Activated naive CD4-positive, alpha-beta T cell treated with anti-CD3 and anti-CD28 coated beads for 36 hours (primary cell): ENCODE results near the gene NCKAP5. TPM values are rescaled to one million over a fixed set of nuclear protein-coding genes. Genes with fewer than 3 reads are reported as not detected.

ENCODE experiments used
- CTCF ChIA-PET: fragments of 350-600 bp; sonication (Branson Sonifier 250); formaldehyde crosslinking; loops from one replicate; lab custom pipeline; 2021; ENCODE audit warnings: antibody characterized with exemption; lab: Charles Lee
- DNase-seq: peaks from one replicate; pipeline ENCODE4 v3.0.0-alpha.2; 2020
- H3K27ac Mint-ChIP-seq: one replicate; pipeline ENCODE4 v1.8.0; 2021; ENCODE audit warnings: mild to moderate bottlenecking, mixed read lengths
- H3K27me3 Mint-ChIP-seq: one replicate; pipeline ENCODE4 v1.8.0; 2021; ENCODE audit warnings: low read depth, mixed read lengths
- H3K36me3 Mint-ChIP-seq: one replicate; pipeline ENCODE4 v1.8.0; 2021; ENCODE audit warnings: low read depth, mixed read lengths
- H3K4me1 Mint-ChIP-seq: one replicate; pipeline ENCODE4 v1.8.0; 2021; ENCODE audit warnings: low read depth, mixed read lengths
- H3K4me3 Mint-ChIP-seq: one replicate; pipeline ENCODE4 v1.8.0; 2021; ENCODE audit warnings: mild to moderate bottlenecking, moderate library complexity, mixed read lengths
- H3K9me3 Mint-ChIP-seq: one replicate; pipeline ENCODE4 v1.8.0; 2021; ENCODE audit warnings: mixed read lengths
- intact Hi-C: fragments of 100-400 bp; cut with micrococcal nuclease; formaldehyde crosslinking; loops from one replicate; pipeline ENCODE4 v1.15.1; 2023
- total RNA-seq, 2 experiments: library from RNA; stranded (reverse); gene quantifications; one replicate each; pipeline ENCODE4 v1.2.3, GENCODE V29; 2021

The NCKAP5 gene
- total RNA-seq, 2 experiments from 2014 or later: not detected

GRCh38 chr2:132859590-132859989 lies 708.7 kb downstream of the NCKAP5 start:
- intact Hi-C loops: no loop called here
- Mint-ChIP-seq H3K27ac (no peak overlapping the region), H3K4me1 (no peaks in the 10 kb centered on the region), H3K27me3 (no peaks in the 10 kb centered on the region), H3K4me3 (no peak overlapping the region), H3K36me3 (no peaks in the 10 kb centered on the region), H3K9me3 (no peaks in the 10 kb centered on the region)
- DNase-seq: no peak
- CTCF ChIA-PET: no interaction called here

- Mint-ChIP-seq H3K4me1 (no peaks in the 10 kb centered on the region), H3K4me3 (no peak overlapping the region), H3K36me3 (no peaks in the 10 kb centered on the region), H3K27me3 (no peaks in the 10 kb centered on the region), H3K9me3 (no peaks in the 10 kb centered on the region), H3K27ac (no peak overlapping the region)
- CTCF ChIA-PET: no interaction called here
- intact Hi-C loops: no loop called here
- DNase-seq: no peak
Measured at GRCh38 chr2:132857319-132857718, 710.9 kb downstream of the NCKAP5 start.

GRCh38 chr2:132850688-132851087 lies 717.6 kb downstream of the NCKAP5 start:
- no peaks in the 10 kb centered on the region for H3K9me3 Mint-ChIP-seq
- no peaks in the 10 kb centered on the region for H3K27me3 Mint-ChIP-seq
- H3K27ac Mint-ChIP-seq: no peak overlapping the region
- intact Hi-C loops: no loop called here
- DNase-seq: no peak
- CTCF ChIA-PET: no interaction called here
- H3K36me3 Mint-ChIP-seq: no peaks in the 10 kb centered on the region
- H3K4me3 Mint-ChIP-seq: no peak overlapping the region
- H3K4me1 Mint-ChIP-seq: no peaks in the 10 kb centered on the region

- no peak for DNase-seq
- Mint-ChIP-seq H3K36me3 (no peaks in the 10 kb centered on the region), H3K4me1 (no peaks in the 10 kb centered on the region), H3K4me3 (no peak overlapping the region), H3K27me3 (no peaks in the 10 kb centered on the region), H3K9me3 (no peaks in the 10 kb centered on the region), H3K27ac (no peak overlapping the region)
- intact Hi-C loops: no loop called here
- CTCF ChIA-PET: no interaction called here
Measured at GRCh38 chr2:132849118-132849517, 719.1 kb downstream of the NCKAP5 start.

- no peak overlapping the region for H3K27ac Mint-ChIP-seq
- no peaks in the 10 kb centered on the region for H3K9me3 Mint-ChIP-seq
- intact Hi-C loops: no loop called here
Measured at GRCh38 chr2:132845339-132845738, 722.9 kb downstream of the NCKAP5 start.

GRCh38 chr2:132844585-132844984 lies 723.7 kb downstream of the NCKAP5 start:
- DNase-seq: no peak
- Mint-ChIP-seq H3K27me3 (no peaks in the 10 kb centered on the region), H3K4me1 (no peaks in the 10 kb centered on the region), H3K27ac (no peak overlapping the region), H3K4me3 (no peak overlapping the region), H3K36me3 (no peaks in the 10 kb centered on the region), H3K9me3 (no peaks in the 10 kb centered on the region)
- CTCF ChIA-PET: no interaction called here
- intact Hi-C loops: no loop called here

More at GRCh38 chr2:132845339-132845738, 722.9 kb downstream of the NCKAP5 start:
- DNase-seq: no peak
- CTCF ChIA-PET: no interaction called here
- H3K36me3 Mint-ChIP-seq: no peaks in the 10 kb centered on the region
- no peaks in the 10 kb centered on the region for H3K4me1 Mint-ChIP-seq
- H3K4me3 Mint-ChIP-seq: no peak overlapping the region
- H3K27me3 Mint-ChIP-seq: no peaks in the 10 kb centered on the region

- no peaks in the 10 kb centered on the region for H3K4me1 Mint-ChIP-seq
- H3K27me3 Mint-ChIP-seq: no peaks in the 10 kb centered on the region
- peaks cover 12% of the 10 kb centered on the region for H3K9me3 Mint-ChIP-seq
- no peak for DNase-seq
- no peak overlapping the region for H3K4me3 Mint-ChIP-seq
- CTCF ChIA-PET: no interaction called here
- no peaks in the 10 kb centered on the region for H3K36me3 Mint-ChIP-seq
- intact Hi-C loops: no loop called here
- no peak overlapping the region for H3K27ac Mint-ChIP-seq
Measured at GRCh38 chr2:132837769-132838168, 730.5 kb downstream of the NCKAP5 start.

- H3K36me3 Mint-ChIP-seq: no peaks in the 10 kb centered on the region
- CTCF ChIA-PET: no interaction called here
- no peak for DNase-seq
- peaks cover 7% of the 10 kb centered on the region for H3K9me3 Mint-ChIP-seq
- H3K27ac Mint-ChIP-seq: no peak overlapping the region
- no peak overlapping the region for H3K4me3 Mint-ChIP-seq
- intact Hi-C loops: no loop called here
- no peaks in the 10 kb centered on the region for H3K27me3 Mint-ChIP-seq
- H3K4me1 Mint-ChIP-seq: no peaks in the 10 kb centered on the region
Measured at GRCh38 chr2:132830321-132830827, 737.9 kb downstream of the NCKAP5 start.

- Mint-ChIP-seq H3K4me3 (no peak overlapping the region), H3K36me3 (no peaks in the 10 kb centered on the region), H3K27ac (no peak overlapping the region), H3K9me3 (peaks cover 3% of the 10 kb centered on the region), H3K27me3 (no peaks in the 10 kb centered on the region), H3K4me1 (no peaks in the 10 kb centered on the region)
- CTCF ChIA-PET: no interaction called here
- intact Hi-C loops: no loop called here
- DNase-seq: no peak
Measured at GRCh38 chr2:132825601-132826000, 742.7 kb downstream of the NCKAP5 start.

- Mint-ChIP-seq H3K9me3 (peaks cover 3% of the 10 kb centered on the region), H3K27me3 (no peaks in the 10 kb centered on the region), H3K27ac (no peak overlapping the region), H3K36me3 (no peaks in the 10 kb centered on the region), H3K4me3 (no peak overlapping the region), H3K4me1 (no peaks in the 10 kb centered on the region)
- no peak for DNase-seq
- intact Hi-C loops: no loop called here
- CTCF ChIA-PET: no interaction called here
Measured at GRCh38 chr2:132824716-132825115, 743.5 kb downstream of the NCKAP5 start.

GRCh38 chr2:132816234-132816633 lies 752.0 kb downstream of the NCKAP5 start:
- Mint-ChIP-seq H3K9me3 (no peaks in the 10 kb centered on the region), H3K36me3 (no peaks in the 10 kb centered on the region), H3K4me1 (no peaks in the 10 kb centered on the region), H3K4me3 (no peak overlapping the region), H3K27me3 (peaks cover 2% of the 10 kb centered on the region), H3K27ac (no peak overlapping the region)
- CTCF ChIA-PET: interaction anchor here (0.6 kb wide), 1 partner anchor 526 kb away, joined by 3 read pairs; no protein-coding TSS in a partner anchor
- no peak for DNase-seq
- intact Hi-C loops: no loop called here

- no peak overlapping the region for H3K27ac Mint-ChIP-seq
- peaks cover 2% of the 10 kb centered on the region for H3K27me3 Mint-ChIP-seq
- DNase-seq: no peak
- intact Hi-C loops: no loop called here
- H3K36me3 Mint-ChIP-seq: no peaks in the 10 kb centered on the region
- H3K4me3 Mint-ChIP-seq: no peak overlapping the region
- CTCF ChIA-PET: interaction anchor here (0.5 to 0.6 kb wide), 2 partner anchors 36 to 525 kb away, joined by 3 read pairs; no protein-coding TSS in a partner anchor
- H3K9me3 Mint-ChIP-seq: no peaks in the 10 kb centered on the region
- no peaks in the 10 kb centered on the region for H3K4me1 Mint-ChIP-seq
Measured at GRCh38 chr2:132815516-132815915, 752.7 kb downstream of the NCKAP5 start.

GRCh38 chr2:132814651-132815050 lies 753.6 kb downstream of the NCKAP5 start:
- Mint-ChIP-seq H3K4me3 (no peak overlapping the region), H3K36me3 (no peaks in the 10 kb centered on the region), H3K27ac (no peak overlapping the region), H3K9me3 (no peaks in the 10 kb centered on the region), H3K4me1 (no peaks in the 10 kb centered on the region), H3K27me3 (peaks cover 2% of the 10 kb centered on the region)
- CTCF ChIA-PET: no interaction called here
- intact Hi-C loops: no loop called here
- DNase-seq: no peak
